Astrocyte of the hippocampus (primary cell): ENCODE measurements around the gene CXXC5.

Experiments used
- DNase-seq: peaks from one replicate; pipeline ENCODE4 v3.0.0; 2011; ENCODE audit warnings: low read depth, low spot score

CXXC5 gene

DNA sequence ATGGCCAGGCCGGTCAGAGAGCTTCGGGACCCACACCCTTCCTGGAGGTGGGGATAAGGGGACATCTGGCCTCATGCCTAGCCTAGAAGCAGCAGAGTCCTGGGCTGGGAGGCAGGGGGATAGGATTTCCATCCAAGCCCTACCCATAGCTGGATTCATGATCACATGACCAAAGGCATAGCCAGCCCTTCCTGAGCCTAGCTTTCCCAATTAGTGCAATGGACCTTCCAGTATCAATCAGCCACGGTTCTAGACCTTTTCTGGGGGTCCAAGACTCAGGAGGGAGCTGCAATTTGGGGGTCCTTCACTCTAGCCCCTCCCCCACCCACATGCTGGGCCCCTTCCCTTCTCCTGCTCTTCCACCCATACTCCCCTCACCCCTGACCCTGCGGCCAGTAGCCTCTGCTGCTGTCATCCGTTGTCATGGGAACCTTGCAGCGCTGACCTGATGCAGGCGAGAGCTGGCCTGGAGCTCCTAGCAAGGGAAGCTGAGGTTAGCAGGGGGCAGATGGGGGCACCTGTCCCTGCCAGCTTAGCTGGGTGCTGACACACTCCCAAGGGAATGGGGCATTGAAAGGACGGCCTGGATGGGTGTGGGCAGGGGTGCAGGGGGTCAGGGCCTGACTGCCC is 44.6 kb downstream of the CXXC5 start:
- DNase-seq: peak; percentile 15

DNA sequence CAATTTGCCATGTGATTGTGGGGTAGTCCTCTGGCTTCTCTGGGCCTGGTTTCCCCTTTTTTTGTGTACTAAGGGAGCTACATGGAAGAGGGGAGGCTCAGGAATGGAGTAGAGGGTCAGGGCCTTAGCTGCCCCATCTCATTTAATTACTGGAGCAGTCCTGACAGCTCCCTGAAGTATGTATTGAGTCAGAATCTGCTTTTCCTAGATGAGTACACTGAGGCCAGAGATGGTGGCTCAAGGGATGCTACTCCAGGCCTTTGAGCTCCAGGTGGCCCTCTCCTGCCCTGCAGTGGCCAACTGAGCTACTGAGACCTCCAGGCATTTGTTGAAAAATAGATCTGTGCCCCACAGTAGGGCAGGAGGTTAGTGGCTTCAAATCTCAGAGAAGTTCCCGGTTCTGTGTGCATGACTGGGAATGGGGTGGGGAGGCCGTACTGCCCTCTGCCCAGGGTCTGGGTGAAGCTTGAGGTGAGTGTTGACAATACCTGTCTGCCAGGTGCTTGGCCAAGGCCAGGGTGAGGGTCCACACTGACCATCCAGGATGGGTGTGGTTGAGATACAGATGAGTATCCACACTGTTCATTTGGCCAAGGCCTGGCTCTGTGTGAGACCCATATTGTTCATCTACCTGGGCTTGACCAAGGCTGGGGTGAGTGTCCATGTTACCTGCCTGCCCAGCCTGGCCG is 45.7 kb downstream of the CXXC5 start:
- peak; percentile 28 for DNase-seq

DNA sequence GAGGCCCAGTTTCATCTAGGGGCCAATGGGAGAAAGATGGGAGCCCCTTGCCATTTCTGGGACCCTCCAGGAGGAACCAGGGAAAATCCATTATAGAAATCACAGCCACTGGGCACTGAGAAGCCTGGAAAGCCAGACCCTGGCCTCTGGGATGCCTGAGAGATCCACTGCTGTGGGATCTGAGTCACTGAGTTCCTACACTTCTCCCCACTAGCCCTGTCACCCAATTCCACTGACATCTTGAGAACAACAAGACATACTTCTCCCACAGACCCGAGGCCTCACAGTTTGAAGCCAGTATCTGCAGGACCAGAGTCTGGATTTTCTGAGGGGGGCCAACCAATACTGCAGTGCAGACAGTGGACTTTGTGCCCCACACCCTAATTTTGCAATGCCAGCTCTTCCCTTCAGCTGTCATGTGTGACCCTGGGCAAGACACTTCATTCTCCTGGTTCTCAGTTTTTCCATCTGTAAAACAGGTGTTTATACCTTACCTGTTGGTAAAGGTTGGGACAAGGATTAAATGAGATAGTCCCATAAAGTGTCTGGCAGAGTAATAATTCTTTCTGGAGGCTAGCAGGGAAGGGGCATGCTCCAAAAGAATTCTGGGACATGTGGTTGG is 46.5 kb downstream of the CXXC5 start:
- DNase-seq: peak; percentile 61

DNA sequence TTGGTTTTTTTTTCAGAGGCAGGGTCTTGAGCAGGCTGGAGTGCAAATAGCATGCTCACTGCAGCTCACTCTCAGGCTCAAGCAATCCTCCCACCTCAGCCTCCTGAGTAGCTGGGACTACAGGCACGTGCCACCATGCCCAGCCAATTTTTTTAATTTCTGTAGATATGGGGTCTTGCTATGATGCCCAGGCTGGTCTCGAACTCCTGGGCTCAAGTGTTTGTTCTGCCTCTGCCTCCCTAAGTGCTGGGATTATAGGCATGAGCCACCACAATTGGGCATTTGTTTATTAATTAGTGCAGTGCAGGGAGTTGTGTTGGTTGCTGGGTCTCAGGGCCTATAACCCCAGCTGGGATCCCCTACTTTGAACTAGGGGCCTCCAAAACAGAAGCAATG is 47.0 kb downstream of the CXXC5 start:
- DNase-seq: no peak

DNA sequence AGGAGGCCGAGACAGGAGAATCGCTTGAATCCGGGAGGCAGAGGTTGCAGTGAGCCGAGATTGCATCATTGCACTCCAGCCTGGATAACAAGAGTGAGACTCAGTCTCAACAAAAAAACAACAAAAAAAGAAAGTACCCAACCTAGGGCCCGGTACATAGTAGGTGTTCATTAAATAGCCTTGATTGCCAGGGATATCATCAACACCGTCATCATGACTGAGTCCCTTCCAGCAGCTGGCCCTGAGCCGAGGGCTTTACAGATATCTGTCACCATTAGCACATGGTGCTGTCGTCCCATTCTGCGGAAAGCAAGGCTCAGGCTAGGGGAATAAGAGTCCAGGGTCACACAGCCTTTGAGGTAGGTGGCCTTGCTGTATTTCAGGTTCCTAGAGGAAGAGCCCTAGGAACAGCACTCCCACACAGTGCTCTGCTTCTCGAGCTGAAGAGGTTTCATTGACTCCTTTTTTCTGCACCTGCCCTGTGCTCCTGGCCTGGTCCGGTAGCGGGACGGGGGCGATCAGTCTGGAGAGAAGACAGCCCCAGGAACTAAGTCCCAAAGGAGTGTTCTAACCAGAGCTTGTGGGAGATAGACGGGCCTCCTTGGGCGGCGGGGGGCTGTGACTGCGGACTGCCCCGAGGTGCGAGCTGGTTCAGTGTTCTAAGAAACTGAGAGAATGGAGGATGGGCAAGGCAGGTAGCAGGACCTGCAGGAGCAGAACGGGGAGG is 48.2 kb downstream of the CXXC5 start:
- no peak for DNase-seq

DNA sequence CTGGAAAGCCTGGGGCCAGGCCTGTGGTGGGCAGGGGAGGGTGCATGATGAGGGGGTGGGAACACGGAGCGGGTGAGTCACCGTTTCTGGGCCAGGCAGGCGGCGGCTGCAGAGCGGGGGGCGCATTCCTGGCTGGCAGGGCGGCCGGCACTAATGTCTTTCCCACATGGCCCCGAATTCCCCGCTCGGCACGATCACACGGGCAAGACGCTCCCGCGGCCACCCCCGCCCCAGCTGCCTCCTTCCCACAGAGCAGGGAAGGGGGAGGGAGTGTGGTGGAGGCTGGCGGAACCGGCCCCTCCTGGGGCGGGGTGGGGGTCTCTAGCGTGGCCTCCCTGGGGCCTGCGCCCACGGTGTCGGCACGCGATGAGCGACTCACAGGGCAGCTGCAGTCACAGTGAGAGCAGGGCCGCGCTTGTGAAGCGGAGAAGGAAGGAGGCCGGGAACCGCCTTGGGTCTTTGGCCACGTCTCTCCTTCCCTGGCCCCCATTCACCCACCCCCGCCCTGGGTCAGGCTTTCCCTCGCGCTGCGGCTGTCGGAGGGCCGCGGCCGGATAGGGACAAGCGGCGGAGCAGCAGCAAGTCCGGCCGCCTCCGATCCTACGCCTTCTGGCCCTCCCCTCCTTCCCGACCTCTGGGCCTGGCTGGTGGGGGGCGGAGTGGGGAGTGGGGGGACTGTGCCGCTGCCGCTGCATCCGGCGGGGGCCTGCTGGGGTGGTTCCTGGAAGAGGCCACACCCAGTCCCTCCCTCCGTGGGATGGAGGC is 48.9 kb downstream of the CXXC5 start:
- DNase-seq: peak; percentile 99

DNA sequence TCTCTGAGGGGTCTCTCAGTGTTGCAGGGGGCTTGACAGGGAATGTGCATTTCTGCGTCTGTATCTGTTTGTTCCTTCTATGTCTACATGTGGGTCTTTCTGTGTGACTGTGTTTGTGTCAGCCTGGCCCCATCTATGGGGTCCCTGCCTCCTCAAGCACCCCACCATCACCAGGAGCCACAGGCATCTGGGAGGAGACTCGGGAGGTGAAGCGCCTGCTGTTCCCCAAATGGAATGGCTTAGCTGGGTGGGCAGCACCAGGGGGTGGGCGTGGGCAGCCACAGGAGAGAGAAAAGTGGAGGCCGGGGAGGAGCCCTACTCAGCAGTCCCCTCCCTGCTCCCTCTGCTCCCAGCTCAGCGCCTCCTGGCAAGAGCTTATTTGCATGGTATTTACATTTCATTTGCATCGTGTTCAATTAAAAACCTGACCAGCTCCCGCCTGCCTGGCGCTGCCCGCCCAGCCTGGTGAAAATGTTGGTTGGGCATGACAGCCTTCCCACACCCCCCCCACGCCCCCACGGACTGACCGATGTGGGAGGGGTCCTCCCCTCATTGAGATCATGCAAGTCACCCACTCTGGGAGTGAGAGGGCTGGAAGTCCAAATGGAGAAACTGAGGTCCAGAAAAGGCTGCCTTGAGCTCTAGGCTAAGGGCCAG is 50.5 kb downstream of the CXXC5 start:
- DNase-seq: peak; percentile 97

DNA sequence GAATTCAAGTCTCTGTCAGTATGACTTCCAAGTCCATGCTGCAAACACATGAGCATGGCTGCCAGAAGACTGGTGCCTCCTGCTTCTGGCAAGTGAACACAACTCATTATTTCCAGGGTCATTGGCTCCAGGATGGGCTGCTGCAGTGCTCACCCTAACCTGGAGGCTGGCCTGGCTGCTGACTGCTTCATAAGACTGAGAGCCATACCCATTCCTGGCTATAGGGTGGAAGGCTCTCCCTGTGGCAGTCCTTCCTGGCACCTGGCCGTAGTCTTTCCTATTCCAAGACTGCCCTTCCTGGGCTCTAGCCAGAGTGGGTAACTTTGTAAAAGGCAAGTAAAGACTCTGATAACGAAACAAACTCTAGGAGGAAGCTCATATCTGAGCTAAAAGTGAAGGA is 51.2 kb downstream of the CXXC5 start:
- DNase-seq: peak; percentile 38

DNA sequence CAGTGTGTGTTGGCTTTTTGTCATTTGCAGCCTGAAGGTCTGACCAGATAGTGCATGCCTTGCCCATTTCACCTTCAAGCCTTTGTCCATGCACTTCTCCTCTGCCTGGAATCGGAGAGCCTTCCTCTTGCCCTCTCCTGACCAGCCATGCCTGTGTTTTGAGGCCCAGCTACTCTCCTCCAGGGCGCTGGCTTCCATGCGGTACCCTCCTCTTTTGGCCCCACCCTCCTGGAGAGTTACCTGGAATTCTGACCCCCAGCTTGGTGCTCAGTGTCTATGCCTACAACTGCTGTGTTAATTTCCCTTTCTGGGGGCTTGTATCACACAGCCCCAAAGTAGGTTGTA is 52.5 kb downstream of the CXXC5 start:
- no peak for DNase-seq

DNA sequence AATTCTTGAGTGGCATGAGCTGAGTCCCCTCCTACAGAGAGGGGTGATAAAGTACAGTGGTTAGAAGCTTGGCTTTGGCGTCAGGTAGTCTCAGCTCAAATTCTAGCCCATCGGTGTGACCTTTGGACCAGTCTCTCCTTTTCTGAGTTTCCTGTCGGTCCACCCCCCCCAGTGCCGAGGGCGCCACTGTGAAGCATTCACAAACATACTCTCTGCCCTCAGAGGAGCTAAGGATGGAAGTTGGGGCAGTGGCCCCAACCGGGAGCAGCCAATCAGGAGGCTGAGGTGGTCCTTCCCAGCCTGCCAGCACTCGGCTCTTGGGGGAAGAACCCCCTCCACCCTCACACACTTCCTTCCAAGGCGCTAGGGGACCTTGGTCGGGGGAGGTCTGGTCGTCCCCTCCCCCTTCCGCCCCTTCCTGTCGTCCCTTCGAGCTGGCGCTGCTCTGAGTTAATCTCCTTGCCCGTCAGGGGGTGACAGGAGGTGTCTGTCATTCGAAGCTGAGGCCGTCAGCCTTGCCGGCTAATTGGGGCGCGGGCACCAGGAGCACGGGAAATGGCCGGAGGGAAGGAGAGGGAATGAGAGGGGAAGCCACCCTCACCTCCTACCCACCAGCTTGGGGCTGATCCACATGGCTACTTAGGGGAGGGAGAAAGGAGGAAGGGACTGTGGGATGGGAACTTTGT is 53.0 kb downstream of the CXXC5 start:
- peak; percentile 32 for DNase-seq

DNA sequence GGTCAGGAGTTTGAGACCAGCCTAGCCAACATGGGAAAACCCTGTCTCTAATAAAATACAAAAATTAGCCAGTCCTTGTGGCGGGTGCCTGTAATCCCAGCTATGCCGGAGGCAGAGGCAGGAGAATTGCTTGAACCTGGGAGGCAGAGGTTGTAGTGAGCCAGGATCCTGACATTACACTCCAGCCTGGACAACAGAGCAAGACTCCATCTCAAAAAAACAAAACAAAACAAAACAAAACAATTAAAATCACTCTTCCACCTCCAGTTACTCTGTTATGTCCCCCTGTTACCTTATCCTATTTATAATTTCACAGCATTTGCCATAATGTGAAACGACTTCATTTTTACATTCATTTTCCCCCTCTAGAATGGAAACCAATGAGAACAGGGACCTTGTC is 54.4 kb downstream of the CXXC5 start:
- no peak for DNase-seq

DNA sequence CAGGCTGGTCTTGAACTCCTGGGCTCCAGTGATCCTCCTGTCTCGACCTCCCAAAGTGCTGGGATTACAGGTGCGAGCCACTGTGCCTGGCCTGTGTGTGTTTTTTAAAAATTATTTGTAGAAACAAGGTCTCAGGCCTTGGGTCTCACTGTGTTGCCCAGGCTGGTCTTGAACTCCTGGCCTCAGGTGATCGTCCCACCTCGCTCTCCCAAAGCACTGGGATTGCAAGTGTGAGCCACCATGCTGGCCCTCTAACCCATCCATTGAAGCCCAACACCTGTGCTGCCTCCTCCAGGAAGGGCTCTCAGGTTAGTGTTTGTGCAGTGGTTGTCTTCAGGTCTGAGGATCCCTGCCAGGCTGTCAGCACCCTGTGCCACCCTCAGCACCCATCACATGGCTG is 56.6 kb downstream of the CXXC5 start:
- no peak for DNase-seq

DNA sequence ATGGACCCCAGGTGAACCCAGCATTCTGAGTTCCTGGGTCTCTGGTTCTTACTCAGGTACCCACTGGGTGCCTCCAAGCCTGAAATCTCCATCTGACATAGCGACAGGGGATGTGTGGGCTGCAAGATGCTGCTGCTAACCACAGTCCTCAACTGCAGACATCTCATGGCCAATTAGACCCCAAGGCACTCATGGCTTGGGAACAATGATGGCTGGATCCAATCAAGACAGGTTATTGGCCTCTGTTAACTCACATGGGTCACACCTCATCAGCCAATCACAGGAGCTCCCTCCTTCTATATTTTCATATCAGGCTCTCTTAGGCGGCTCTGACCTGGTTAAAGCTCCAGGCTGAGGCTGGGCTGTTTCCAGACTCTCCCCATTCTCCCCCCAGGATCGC is 57.0 kb downstream of the CXXC5 start:
- DNase-seq: peak; percentile 19

DNA sequence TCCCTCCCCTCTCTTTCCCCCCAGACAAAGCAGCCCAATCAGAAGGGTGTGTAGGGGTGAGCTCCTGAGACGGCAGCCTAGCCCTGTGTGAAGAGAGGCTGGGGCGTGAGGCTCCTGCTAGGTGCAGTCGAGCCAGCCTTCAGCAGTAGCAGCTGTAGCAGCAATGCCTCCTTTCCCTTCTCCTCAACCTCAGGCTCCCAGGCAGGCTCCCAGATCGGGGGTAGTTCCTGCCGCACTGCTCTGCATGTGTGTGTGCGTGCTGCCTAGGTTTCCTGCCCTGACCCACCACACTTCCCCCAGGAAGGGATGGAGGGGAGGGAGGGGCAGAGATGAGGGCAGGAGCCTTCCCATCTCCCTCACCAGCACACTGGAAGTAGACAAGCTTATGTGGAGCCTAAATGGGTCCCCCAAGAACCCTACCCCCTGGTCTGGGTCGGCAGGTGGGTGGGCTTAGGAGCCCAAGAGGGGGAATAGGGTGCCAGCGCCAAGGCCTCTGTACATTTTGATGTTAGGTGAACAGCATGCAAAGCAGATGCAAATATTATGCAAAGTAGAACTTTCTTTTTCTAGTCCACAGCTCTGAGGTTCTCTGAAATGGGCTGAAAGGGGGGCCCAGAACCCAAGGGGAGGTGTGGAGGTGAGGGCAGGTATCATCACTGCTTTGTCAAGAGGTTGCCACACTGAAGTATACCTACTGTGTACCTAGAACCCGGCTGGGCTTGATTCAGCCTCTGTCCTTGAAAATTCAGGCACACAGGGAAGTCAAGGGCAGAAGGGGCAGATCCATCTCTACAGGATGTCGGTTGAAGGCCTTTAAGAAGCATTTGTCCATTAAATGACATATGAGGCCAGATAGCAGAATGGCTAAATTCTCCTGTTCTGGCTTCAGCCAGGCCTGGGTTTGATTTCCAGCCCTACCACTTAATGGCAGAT is 57.8 kb downstream of the CXXC5 start:
- no peak for DNase-seq

DNA sequence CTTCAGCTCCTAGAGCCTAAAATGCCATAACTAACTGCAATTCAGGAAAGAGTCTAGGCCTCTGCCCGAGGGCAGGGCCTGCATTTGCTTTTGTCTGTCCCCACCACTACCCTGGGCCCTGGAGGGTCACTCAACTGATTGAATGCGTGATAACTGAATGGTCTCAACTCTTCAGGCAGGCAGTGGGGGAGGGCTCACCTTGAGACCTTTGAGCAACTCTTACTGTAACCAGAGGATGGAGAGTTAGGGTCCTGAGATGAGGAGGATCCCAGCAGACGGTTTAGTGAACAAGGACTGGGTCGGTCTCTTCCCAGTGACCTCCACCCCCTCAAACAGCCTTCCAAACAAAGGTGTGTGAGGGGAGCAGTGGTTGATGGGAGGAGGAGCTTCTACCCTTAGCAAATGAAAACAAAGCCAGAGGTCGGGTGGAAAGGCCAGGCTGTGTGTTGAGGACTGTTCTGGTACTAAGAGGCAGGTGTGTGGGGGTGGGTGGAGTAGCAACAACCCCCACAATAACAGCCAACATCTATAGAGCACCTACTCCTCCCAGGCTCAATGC is 59.4 kb downstream of the CXXC5 start:
- DNase-seq: no peak

DNA sequence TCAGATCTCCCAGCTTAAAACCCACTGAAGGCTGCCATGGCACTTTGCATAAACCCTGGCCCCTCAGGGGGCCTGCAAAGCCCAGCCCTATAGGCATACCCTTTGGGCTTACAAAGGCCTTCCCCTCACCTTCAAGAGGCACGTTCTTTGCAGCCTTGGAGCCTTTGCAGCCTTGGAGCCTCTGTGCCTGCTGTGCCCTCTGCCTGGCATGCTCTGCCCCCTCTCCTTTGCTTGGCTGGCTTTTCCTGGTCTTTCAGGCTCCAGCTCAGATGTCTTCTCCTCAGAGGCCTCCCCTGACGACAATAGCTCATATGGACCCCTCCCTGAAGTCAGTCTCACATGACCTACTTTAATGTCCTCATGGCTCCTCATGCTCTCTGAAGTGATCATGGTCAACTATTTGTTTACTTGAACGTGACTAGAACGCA is 60.3 kb downstream of the CXXC5 start:
- no peak for DNase-seq

DNA sequence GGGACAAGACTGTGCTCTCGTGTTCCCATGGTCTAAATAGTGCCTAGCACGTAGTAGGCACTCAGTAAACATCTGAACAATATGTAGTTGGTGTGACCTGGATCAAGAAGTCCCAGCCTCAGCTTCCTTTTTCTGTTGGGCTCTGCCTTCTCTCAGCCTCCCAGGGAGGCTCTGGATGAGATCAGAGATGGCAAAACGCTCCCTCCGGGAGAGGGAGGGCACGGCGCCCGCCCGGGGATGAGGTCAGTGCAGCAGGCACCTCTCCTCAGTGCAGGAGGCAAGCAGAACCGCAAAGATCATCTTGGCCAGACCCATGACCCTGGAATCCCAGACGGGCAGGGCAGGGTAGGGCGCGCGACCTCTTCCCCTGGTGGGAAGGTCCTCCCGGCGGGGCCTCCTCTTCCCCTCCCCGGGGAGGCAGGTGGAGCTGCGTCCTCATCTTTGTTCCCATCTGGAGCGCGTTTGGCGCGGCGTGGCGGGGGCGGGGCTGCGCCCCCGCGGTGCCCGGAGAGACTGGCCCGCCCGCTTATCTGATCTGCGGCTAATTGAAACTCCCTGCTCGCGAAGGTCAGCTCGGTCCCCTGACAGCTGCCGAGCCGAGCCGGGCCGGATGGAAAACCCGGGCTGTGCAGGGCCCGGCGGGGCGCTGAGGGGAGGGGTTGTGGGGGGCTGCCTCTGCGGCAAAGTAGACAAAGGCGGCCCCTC is 60.9 kb downstream of the CXXC5 start:
- peak; percentile 89 for DNase-seq

DNA sequence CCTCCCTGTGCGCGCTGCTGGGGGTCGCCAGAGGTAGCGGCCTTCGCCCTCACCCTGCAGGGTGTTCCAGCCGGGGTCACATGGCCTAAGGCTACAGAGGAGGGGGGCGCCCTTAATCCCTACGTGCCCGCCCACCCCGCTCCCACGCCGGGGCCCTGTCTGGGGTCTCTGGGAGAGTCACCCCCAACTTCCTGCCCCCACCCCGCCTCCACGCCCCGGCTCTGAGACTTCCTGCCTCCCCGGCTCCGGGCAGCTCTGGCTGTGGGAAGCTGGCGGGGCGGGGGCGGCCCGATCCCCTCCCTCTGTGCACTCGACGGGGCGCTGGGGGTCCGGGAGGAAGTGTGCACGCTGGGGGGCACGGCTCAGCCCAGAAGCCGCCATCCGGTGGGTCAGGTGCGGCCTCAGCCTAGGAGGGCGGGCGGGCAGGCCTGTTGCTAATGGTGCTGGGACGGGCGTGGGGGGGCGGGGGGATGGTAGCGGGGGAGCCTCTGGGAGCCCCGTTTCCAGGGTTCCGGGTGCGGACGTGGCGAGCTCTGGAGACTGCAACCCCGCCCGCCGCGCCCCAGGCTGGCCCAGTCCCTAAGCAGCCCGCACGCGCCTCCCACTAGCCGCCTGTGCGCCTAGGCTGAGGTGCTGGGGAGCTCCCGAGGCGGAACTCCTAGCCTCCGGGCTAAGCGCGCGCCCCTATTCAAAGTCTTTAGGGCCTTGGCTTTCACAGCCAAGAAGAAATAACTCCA is 61.6 kb downstream of the CXXC5 start:
- DNase-seq: no peak
